ENCODE measurements around the gene RHBDD3.

Gene RHBDD3

GRCh38 chr22:29299136-29299900 lies 31.5 kb upstream of the RHBDD3 start:
- no peak overlapping the region for H3K4me3 ChIP-seq (replicated peaks in 1 of 2; ENCODE audit: low read depth in 2 of 2, low read length in 2 of 2)
- DNase-seq (ENCODE audit: low read depth in 2 of 2) = no peak
- TF ChIP-seq CTCF (IDR thresholded peaks at IDR 0.05; ENCODE audit: low read depth, low read length) = no peak

GRCh38 chr22:29298641-29299040 lies 30.9 kb upstream of the RHBDD3 start:
- TF ChIP-seq CTCF (IDR thresholded peaks at IDR 0.05; ENCODE audit: low read depth, low read length) = no peak
- no peak overlapping the region for H3K4me3 ChIP-seq (replicated peaks in 1 of 2; ENCODE audit: low read depth in 2 of 2, low read length in 2 of 2)
- DNase-seq (ENCODE audit: low read depth in 2 of 2) = no peak

- H3K4me3 ChIP-seq (replicated peaks in 1 of 2; ENCODE audit: low read depth in 2 of 2, low read length in 2 of 2) = no peak overlapping the region
- TF ChIP-seq CTCF (IDR thresholded peaks at IDR 0.05; ENCODE audit: low read depth, low read length) = no peak
- DNase-seq (ENCODE audit: low read depth in 2 of 2) = no peak
These were observed 24.6 kb upstream of the RHBDD3 start for GRCh38 chr22:29292379-29292778.

GRCh38 chr22:29291215-29291614 lies 23.4 kb upstream of the RHBDD3 start:
- no peak for DNase-seq (ENCODE audit: low read depth in 2 of 2)
- H3K4me3 ChIP-seq (replicated peaks in 1 of 2; ENCODE audit: low read depth in 2 of 2, low read length in 2 of 2) = no peak overlapping the region
- TF ChIP-seq CTCF (IDR thresholded peaks at IDR 0.05; ENCODE audit: low read depth, low read length) = no peak

- DNase-seq (ENCODE audit: low read depth in 2 of 2) = no peak
These were observed 22.3 kb upstream of the RHBDD3 start for GRCh38 chr22:29290061-29290460.

GRCh38 chr22:29288837-29289236 lies 21.1 kb upstream of the RHBDD3 start:
- no peak overlapping the region for H3K4me3 ChIP-seq (replicated peaks in 1 of 2; ENCODE audit: low read depth in 2 of 2, low read length in 2 of 2)
- no peak for DNase-seq (ENCODE audit: low read depth in 2 of 2)
- no peak for TF ChIP-seq CTCF (IDR thresholded peaks at IDR 0.05; ENCODE audit: low read depth, low read length)

More at GRCh38 chr22:29290061-29290460, 22.3 kb upstream of the RHBDD3 start:
- no peak overlapping the region for H3K4me3 ChIP-seq (replicated peaks in 1 of 2; ENCODE audit: low read depth in 2 of 2, low read length in 2 of 2)
- no peak for TF ChIP-seq CTCF (IDR thresholded peaks at IDR 0.05; ENCODE audit: low read depth, low read length)

GRCh38 chr22:29284196-29284595 lies 16.4 kb upstream of the RHBDD3 start:
- H3K4me3 ChIP-seq (replicated peaks in 1 of 2; ENCODE audit: low read depth in 2 of 2, low read length in 2 of 2) = no peak overlapping the region
- DNase-seq (ENCODE audit: low read depth in 2 of 2) = no peak
- TF ChIP-seq CTCF (IDR thresholded peaks at IDR 0.05; ENCODE audit: low read depth, low read length) = no peak
